WTC11 (cell line): Measurements from ENCODE around the gene PRKD1. TPM values are rescaled to one million over a fixed set of nuclear protein-coding genes. Genes with fewer than 3 reads are reported as not detected.

ENCODE experiments used
- ATAC-seq: fragments of 200-7000 bp; cut with Tn5 transposase; 2 replicates; pipeline ENCODE4 v1.10.0; 2021; ENCODE audit warnings: mild to moderate bottlenecking, moderate library complexity
- CTCF ChIA-PET: fragments of 300-600 bp; sonication (Branson Sonifier 250); formaldehyde crosslinking; loops from one replicate; lab custom pipeline; 2021; ENCODE audit warnings: antibody characterized with exemption; lab: Charles Lee
- POLR2A ChIA-PET: fragments of 350-600 bp; sonication (Branson Sonifier 250); formaldehyde crosslinking; loops from one replicate; lab custom pipeline; 2021; ENCODE audit warnings: antibody characterized with exemption; lab: Charles Lee
- DNase-seq: peaks from one replicate; pipeline ENCODE4 v3.0.0; 2021; ENCODE audit warnings: low spot score
- H3K27ac Mint-ChIP-seq: 2 replicates; pipeline ENCODE4 v1.8.0; 2021; ENCODE audit warnings: mixed read lengths
- H3K27me3 Mint-ChIP-seq: 2 replicates; pipeline ENCODE4 v1.8.0; 2021; ENCODE audit warnings: low read depth, mild to moderate bottlenecking, moderate library complexity, mixed read lengths
- H3K36me3 Mint-ChIP-seq: 2 replicates; pipeline ENCODE4 v1.8.0; 2021; ENCODE audit warnings: mixed read lengths
- H3K4me1 Mint-ChIP-seq: 2 replicates; pipeline ENCODE4 v1.8.0; 2022; ENCODE audit warnings: mixed read lengths
- H3K4me3 Mint-ChIP-seq: 2 replicates; pipeline ENCODE4 v1.8.0; 2021; ENCODE audit warnings: mild to moderate bottlenecking, moderate library complexity, mixed read lengths
- H3K9me3 Mint-ChIP-seq: 2 replicates; pipeline ENCODE4 v1.8.0; 2021; ENCODE audit warnings: mixed read lengths
- CREB1 ChIP-seq: sonication (generic); formaldehyde crosslinking; IDR thresholded peaks from 2 replicates; pipeline ENCODE4 v1.8.0; 2023; ENCODE audit warnings: mild to moderate bottlenecking, missing genetic modification reagents
- CREM ChIP-seq: sonication (generic); formaldehyde crosslinking; IDR thresholded peaks from 2 replicates; pipeline ENCODE4 v1.8.1; 2022; ENCODE audit warnings: mild to moderate bottlenecking, missing genetic modification reagents, moderate library complexity
- EMX1 ChIP-seq: fragments of 250-450 bp; sonication (Bioruptor Pico); IDR thresholded peaks from 2 replicates; pipeline ENCODE4 v1.8.0; 2021; ENCODE audit warnings: mild to moderate bottlenecking
- ETV6 ChIP-seq: sonication (generic); formaldehyde crosslinking; IDR thresholded peaks from 2 replicates; pipeline ENCODE4 v1.8.1; 2022; ENCODE audit warnings: mild to moderate bottlenecking, missing genetic modification reagents
- FOXP1 ChIP-seq: sonication (generic); formaldehyde crosslinking; IDR thresholded peaks from 2 replicates; pipeline ENCODE4 v1.8.0; 2022; ENCODE audit warnings: missing genetic modification reagents, mild to moderate bottlenecking, moderate library complexity, borderline replicate concordance
- GRHL2 ChIP-seq: fragments of 250-450 bp; sonication (Bioruptor Pico); IDR thresholded peaks from 2 replicates; pipeline ENCODE4 v1.8.0; 2022; ENCODE audit warnings: mild to moderate bottlenecking, moderate library complexity; ENCODE audit not compliant: insufficient replicate concordance, severe bottlenecking
- NFATC4 ChIP-seq: fragments of 250-450 bp; sonication (Bioruptor Pico); IDR thresholded peaks from 2 replicates; pipeline ENCODE4 v1.9.0; 2021; ENCODE audit warnings: mild to moderate bottlenecking
- NR1H2 ChIP-seq: sonication (generic); formaldehyde crosslinking; IDR thresholded peaks from 2 replicates; pipeline ENCODE4 v1.9.0; 2021; ENCODE audit warnings: mild to moderate bottlenecking, moderate library complexity, missing genetic modification reagents
- RORB ChIP-seq: fragments of 250-450 bp; sonication (Bioruptor Pico); IDR thresholded peaks from 2 replicates; pipeline ENCODE4 v1.9.0; 2021; ENCODE audit warnings: mild to moderate bottlenecking
- SP1 ChIP-seq: sonication (generic); formaldehyde crosslinking; conservative IDR thresholded peaks from 2 replicates; pipeline ENCODE4 v1.8.1; 2022; ENCODE audit warnings: missing genetic modification reagents
- TEAD4 ChIP-seq: sonication (generic); formaldehyde crosslinking; IDR thresholded peaks from 2 replicates; pipeline ENCODE4 v1.8.0; 2022; ENCODE audit warnings: mild to moderate bottlenecking, missing genetic modification reagents
- ZNF396 ChIP-seq: fragments of 250-450 bp; sonication (Bioruptor Pico); IDR thresholded peaks from 2 replicates; pipeline ENCODE4 v1.8.0; 2021; ENCODE audit warnings: mild to moderate bottlenecking, moderate library complexity, borderline replicate concordance
- ZNF423 ChIP-seq: fragments of 250-450 bp; sonication (Bioruptor Pico); IDR thresholded peaks from 2 replicates; pipeline ENCODE4 v2.1.2; 2022; ENCODE audit warnings: mild to moderate bottlenecking, moderate library complexity
- total RNA-seq: library from RNA; stranded (reverse); gene quantifications from 3 replicates; pipeline ENCODE4 v1.2.3, GENCODE V29; 2021
- TF ChIP-seq, protein P1 (sequence below): fragments of 200-600 bp; IDR thresholded peaks from 2 replicates; pipeline ENCODE4 v1.8.0; 2022; ENCODE audit warnings: antibody characterized with exemption
- TF ChIP-seq, protein P2 (sequence below): sonication (generic); formaldehyde crosslinking; IDR thresholded peaks from 2 replicates; pipeline ENCODE4 v1.8.0; 2022; ENCODE audit warnings: mild to moderate bottlenecking, missing genetic modification reagents
- TF ChIP-seq, protein P3 (sequence below): sonication (generic); formaldehyde crosslinking; IDR thresholded peaks from 2 replicates; pipeline ENCODE4 v1.8.0; 2022; ENCODE audit warnings: mild to moderate bottlenecking, missing genetic modification reagents
- TF ChIP-seq, protein P4 (sequence below): sonication (generic); formaldehyde crosslinking; IDR thresholded peaks from 2 replicates; pipeline ENCODE4 v1.8.1; 2023; ENCODE audit warnings: mild to moderate bottlenecking, missing genetic modification reagents

Gene PRKD1
- total RNA-seq, 1 experiment from 2014 or later, result 7.6 TPM

DNA sequence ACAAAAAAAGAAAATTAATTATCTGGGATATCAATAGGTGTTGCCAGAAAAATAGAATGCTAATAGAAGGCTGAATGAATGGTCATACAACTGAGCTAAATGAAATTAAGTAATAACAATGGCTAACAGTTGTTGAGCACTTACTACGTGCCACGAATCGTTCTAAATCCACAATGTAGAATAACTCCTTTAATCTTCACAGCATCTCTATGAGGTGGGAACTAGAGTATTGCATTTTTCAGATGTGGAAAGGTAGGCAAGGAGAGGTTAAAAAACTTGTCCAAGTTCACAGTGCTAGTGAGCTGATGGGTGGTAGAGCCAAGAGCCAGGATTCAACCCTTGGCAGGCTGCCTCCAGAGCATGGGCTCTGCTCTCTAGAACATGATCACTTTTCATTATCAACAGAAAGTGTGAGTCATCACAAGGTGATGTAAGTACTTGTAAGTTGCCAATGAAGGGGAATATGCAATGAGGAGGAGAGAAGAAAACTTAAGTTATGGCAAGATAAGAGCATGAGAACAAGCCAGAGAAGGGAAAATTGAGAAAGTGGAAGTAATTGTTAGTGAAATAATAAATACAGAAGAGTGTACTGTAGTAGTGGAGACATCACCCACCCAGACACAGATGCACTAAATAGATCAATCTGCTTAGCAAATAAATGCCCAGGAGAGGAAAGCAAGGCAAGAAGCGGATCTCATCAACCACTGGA lies 122.1 kb downstream of the PRKD1 start (continued):
- TF ChIP-seq, protein P1, sequence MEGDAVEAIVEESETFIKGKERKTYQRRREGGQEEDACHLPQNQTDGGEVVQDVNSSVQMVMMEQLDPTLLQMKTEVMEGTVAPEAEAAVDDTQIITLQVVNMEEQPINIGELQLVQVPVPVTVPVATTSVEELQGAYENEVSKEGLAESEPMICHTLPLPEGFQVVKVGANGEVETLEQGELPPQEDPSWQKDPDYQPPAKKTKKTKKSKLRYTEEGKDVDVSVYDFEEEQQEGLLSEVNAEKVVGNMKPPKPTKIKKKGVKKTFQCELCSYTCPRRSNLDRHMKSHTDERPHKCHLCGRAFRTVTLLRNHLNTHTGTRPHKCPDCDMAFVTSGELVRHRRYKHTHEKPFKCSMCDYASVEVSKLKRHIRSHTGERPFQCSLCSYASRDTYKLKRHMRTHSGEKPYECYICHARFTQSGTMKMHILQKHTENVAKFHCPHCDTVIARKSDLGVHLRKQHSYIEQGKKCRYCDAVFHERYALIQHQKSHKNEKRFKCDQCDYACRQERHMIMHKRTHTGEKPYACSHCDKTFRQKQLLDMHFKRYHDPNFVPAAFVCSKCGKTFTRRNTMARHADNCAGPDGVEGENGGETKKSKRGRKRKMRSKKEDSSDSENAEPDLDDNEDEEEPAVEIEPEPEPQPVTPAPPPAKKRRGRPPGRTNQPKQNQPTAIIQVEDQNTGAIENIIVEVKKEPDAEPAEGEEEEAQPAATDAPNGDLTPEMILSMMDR, result no peak
- TF ChIP-seq, all 79 proteins: peak for 0

GRCh38 chr14:29804481-29805266 lies 123.0 kb downstream of the PRKD1 start:
- no peaks in the 10 kb centered on the region for H3K36me3 Mint-ChIP-seq
- H3K4me3 Mint-ChIP-seq, result no peak overlapping the region
- TF ChIP-seq CREM (CRISPR knock-in tag), result no peak
- no peak for TF ChIP-seq CREB1 (CRISPR knock-in tag)
- TF ChIP-seq ZNF423 (CRISPR knock-in tag), result no peak
- TF ChIP-seq FOXP1 (CRISPR knock-in tag), result no peak
- TF ChIP-seq ETV6 (CRISPR knock-in tag), result no peak
- no peak for TF ChIP-seq SP1 (CRISPR knock-in tag)
- no peak for TF ChIP-seq NFATC4 (CRISPR knock-in tag)
- TF ChIP-seq, protein P2, sequence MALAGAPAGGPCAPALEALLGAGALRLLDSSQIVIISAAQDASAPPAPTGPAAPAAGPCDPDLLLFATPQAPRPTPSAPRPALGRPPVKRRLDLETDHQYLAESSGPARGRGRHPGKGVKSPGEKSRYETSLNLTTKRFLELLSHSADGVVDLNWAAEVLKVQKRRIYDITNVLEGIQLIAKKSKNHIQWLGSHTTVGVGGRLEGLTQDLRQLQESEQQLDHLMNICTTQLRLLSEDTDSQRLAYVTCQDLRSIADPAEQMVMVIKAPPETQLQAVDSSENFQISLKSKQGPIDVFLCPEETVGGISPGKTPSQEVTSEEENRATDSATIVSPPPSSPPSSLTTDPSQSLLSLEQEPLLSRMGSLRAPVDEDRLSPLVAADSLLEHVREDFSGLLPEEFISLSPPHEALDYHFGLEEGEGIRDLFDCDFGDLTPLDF, result no peak
- no peak for TF ChIP-seq TEAD4 (CRISPR knock-in tag)
- no peaks in the 10 kb centered on the region for H3K27me3 Mint-ChIP-seq
- 0 out of 2 replicates have a peak, but pooled peaks cover 3% of the 10 kb centered on the region for H3K9me3 Mint-ChIP-seq
- peak overlapping the region; percentile 67; the same call in 1 of the 2 replicates for H3K27ac Mint-ChIP-seq
- ATAC-seq (no peak), DNase-seq (no peak)
- CTCF ChIA-PET, result no interaction called here
- POLR2A ChIA-PET, result interaction anchor here (0.7 kb wide), 1 partner anchor 680 kb away, joined by 3 read pairs; no protein-coding TSS in a partner anchor
- H3K4me1 Mint-ChIP-seq, result peaks cover 54% of the 10 kb centered on the region

- Mint-ChIP-seq H3K27me3 (no peaks in the 10 kb centered on the region), H3K9me3 (0 out of 2 replicates have a peak, but pooled peaks cover 2% of the 10 kb centered on the region), H3K4me1 (peaks cover 66% of the 10 kb centered on the region), H3K4me3 (no peak overlapping the region), H3K27ac (no peak overlapping the region), H3K36me3 (no peaks in the 10 kb centered on the region)
- ATAC-seq, result no peak
- ChIA-PET CTCF (no interaction called here), POLR2A (no interaction called here)
- DNase-seq, result no peak
- TF ChIP-seq CREM (CRISPR knock-in tag) (no peak), GRHL2 (CRISPR knock-in tag) (no peak), NR1H2 (CRISPR knock-in tag) (no peak), ZNF396 (CRISPR knock-in tag) (no peak), RORB (no peak), EMX1 (CRISPR knock-in tag) (no peak)
- TF ChIP-seq, protein P3, sequence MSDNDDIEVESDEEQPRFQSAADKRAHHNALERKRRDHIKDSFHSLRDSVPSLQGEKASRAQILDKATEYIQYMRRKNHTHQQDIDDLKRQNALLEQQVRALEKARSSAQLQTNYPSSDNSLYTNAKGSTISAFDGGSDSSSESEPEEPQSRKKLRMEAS, result no peak
- TF ChIP-seq, protein P4, sequence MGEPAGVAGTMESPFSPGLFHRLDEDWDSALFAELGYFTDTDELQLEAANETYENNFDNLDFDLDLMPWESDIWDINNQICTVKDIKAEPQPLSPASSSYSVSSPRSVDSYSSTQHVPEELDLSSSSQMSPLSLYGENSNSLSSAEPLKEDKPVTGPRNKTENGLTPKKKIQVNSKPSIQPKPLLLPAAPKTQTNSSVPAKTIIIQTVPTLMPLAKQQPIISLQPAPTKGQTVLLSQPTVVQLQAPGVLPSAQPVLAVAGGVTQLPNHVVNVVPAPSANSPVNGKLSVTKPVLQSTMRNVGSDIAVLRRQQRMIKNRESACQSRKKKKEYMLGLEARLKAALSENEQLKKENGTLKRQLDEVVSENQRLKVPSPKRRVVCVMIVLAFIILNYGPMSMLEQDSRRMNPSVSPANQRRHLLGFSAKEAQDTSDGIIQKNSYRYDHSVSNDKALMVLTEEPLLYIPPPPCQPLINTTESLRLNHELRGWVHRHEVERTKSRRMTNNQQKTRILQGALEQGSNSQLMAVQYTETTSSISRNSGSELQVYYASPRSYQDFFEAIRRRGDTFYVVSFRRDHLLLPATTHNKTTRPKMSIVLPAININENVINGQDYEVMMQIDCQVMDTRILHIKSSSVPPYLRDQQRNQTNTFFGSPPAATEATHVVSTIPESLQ (CRISPR knock-in tag), result no peak
Measured at GRCh38 chr14:29803045-29803444, 124.6 kb downstream of the PRKD1 start.
